GM08714 (cell line): Measurements from ENCODE around the gene CDH23.

Source experiments
- H3K4me3 ChIP-seq: fragments of 200-500 bp; sonication (Bioruptor generic); 2 replicates; pipeline ENCODE4 v1.5.1; 2014; ENCODE audit warnings: mild to moderate bottlenecking, low read length, inconsistent platforms
- ZNF274 ChIP-seq: IDR thresholded peaks from 2 replicates; pipeline ENCODE4 v1.6.1; 2012; ENCODE audit warnings: mild to moderate bottlenecking, low read depth, low read length

The CDH23 gene

DNA sequence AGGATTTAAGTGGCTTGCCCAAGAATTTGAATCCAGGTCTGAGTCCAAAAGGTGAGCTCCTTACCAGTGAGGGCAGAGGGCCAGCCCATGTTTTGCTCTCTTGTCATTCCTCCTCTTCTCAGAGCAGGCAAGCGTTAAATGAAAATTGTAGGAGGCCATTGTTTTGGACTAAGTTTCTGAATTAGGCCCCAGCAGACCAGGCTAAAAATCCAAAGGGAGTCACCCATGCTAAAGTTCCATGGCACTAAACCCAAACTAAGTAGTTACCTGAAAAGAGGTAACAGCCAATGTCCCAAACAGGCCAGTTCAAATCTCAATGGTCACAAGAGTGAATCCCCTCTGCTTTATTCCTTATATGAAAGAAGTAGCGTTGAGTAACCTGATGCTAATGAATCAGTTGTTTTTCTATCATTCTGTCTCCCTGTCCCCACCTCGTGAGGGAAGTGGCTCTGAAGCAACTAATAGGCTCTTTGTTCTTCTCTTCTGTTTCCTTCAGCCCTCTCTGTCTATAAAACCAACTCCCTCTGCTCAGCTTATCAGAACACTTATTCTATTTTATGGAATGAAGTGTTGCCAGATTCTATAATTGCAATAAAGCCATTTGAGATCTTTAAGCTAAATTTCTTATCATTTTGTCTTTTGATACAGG lies 17.5 kb upstream of the CDH23 start:
- TF ChIP-seq ZNF274: no peak
- H3K4me3 ChIP-seq: no peak overlapping the region

DNA sequence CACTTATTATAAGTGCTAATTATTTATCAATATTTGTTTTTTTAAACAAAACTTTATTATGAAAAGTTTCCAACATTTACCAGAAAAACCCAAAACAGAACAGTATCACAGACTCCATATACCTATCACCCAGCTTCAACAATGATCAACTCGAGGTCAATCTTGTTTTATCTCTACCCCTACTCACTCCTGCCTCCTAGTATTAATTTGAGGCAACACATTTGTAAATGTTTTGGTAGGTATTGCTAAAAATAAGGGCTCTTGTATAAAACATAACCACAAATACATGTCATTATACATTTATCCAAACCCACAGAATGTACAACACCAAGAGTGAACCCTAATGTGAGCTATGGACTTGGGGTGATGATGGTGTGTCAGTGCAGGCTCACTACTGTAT lies 15.9 kb upstream of the CDH23 start:
- no peak for TF ChIP-seq ZNF274
- no peak overlapping the region for H3K4me3 ChIP-seq

DNA sequence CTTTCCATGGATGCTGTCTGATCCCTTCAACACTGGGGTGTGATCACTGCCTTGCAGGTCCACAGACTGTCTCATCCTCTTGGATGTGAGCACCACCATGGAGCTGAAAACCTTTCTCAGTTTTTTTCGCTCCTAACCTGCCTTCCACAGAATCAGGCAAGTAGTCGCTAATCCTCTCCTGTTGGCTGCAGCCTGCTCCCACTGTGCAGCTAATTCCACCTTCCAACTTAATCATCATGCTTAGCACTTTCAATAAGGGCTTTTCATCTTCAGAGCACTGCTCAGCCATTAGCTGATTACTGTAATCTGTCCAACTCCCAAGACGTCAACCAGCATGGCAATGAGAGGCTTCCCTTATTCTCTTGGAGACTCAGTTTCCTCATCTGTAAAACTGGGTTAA lies 15.1 kb upstream of the CDH23 start:
- TF ChIP-seq ZNF274: no peak
- no peak overlapping the region for H3K4me3 ChIP-seq

DNA sequence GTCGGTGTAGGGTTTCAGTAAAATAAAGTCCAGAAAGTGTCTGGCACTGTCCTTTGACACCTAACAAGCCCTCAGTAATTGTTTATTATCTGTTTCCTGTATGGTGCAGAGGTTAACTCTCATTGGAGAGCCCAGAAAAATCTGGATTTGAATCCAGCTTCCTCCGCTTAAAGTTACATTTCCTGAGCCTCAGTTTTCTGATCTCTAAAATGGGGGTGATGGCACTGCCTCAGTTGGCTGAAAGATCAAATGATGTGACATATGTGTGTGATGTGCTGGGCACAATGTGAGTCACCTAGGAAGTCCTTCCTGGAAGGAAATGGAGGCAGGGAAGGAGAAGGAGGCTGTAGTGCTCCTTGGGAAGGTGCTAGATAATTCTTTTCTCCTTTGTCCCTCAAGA lies 14.7 kb upstream of the CDH23 start:
- no peak overlapping the region for H3K4me3 ChIP-seq
- no peak for TF ChIP-seq ZNF274

DNA sequence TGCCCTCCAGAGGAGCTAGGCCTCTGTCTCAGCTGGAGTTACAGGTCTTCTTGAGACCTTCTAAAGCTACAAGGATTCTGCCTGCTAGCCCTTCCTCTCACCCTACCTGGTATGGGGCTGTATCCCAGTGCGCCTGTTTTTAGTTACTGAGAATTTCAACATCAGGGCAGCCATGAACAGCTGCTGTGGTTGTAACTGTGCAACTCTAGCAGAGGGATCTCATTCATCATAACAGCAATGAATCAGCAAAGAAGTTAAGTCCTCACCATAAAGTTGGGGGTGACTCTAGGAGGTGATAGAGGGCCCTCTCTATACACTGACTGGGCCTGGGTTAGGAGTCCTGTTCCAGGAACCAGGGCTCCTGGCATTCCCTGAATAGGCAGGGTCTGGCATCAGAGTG lies 14.0 kb upstream of the CDH23 start:
- TF ChIP-seq ZNF274: no peak
- no peak overlapping the region for H3K4me3 ChIP-seq

DNA sequence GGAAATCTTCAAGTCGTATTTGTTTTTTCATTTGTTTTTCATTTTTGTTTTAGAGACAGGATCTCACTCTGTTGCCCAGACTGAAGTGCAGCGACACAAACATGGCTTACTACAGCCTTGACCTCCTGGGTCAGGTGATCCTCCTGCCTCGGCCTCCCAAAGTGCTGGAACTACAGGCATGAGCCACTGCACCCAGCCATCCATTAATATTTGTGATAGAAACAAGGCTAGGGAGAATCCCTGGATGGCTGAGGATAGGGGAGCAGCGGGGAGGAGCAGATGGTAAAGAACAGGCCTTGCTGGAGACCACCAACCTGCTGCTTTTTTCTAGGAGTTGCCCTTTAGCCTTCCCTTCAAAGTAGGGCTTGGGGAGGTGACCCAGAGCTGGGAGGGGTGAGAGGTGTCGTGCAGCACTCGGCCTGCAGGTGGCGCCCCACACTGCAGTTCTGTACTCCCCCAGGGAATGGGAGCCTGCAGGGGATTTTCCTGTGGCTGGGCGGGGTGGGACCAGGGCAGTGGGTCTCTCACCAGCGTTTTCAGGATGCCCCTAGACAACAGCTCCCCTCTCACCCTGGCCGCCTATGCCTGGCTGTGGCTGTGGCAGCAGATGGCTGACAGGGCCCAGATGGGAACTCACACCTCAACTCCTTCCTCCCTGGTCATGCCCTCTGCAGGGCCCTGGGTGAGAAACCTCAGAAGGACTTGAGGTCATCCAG lies 12.6 kb upstream of the CDH23 start:
- no peak for TF ChIP-seq ZNF274
- H3K4me3 ChIP-seq: no peak overlapping the region

DNA sequence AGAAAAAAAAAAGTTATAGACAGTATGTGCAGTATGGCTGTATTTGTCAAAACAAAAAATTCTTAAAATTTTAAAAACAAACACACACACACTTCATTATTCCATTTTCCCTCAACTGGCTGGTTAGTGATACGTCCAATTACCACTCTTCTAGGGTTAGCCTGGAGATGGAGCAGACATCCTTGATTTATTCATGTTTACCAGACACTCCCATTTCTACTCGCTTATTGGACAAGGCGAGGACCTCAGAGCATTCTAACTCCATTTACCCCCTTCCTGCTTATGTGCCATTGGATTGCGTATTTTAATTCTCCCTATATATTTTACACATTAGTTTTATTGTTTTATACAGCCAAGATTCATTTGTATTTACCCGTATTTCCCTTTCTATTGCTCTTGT lies 8.5 kb upstream of the CDH23 start:
- no peak overlapping the region for H3K4me3 ChIP-seq
- no peak for TF ChIP-seq ZNF274

DNA sequence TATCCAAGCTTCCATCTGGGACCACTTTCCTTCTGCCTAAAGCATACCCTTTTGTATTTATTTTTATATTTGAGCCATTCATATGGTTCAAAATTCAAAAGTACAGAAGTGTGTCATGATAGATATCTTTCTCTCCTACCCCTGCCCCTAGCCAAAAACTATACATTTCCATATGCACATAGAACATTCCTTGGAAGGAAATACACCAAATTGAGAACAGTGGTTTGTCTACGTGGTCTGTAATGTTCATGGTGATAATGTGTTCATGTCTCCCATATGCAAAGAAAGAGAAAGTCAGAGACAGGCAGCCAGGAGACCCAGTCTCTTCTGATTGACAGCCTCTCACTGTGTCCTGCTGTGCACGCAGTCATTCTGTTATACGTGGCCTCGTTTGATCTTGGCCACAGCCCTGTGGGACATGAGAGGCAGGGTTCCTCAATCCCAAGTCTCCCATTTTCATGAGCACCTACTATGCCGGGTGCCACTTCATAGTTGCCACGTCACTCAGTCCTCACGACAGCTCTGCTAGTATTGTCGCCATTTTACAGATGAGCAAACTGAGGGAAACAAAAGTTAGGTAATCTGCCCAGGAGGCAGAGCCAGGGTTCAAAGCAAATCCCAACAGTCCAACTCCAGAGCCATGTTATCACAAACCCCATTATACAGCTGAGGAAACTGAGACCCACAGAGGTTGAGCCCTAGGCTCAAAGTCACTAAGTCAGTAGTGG lies 8.0 kb upstream of the CDH23 start:
- TF ChIP-seq ZNF274: no peak
- H3K4me3 ChIP-seq: no peak overlapping the region

DNA sequence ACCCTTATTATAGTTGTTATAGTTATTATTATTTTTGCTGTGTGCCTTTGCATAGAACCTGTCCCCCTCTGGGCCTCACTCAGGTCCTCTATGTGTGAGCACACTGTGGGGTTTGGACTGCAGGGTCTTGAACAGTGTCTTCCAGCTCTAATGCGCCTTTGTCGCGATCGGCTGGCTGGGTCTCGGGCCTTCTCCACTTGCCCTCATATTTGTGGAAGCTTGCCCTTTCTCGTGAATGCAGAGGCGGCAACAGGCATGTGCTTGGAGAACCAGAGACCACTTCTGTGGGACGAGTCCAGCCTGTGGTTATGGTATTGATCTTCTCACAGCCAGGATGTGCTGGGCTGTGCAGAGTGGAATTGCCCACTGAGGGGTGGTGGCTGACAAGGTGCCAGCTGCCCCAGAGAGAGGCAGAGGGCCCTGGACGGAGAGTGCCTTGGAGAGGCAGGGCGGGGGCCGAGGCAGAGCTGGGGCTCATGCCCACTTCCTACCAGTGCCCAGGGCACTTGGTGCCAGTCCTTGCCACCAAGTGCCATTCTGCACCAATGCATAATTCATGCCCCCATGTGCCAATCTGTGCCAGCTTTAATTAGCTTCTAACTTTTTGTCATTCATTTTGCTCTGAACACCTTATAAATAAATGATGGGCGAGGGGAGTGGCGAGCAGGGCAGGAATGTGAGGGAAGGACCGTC lies 6.8 kb upstream of the CDH23 start:
- no peak for TF ChIP-seq ZNF274
- no peak overlapping the region for H3K4me3 ChIP-seq

DNA sequence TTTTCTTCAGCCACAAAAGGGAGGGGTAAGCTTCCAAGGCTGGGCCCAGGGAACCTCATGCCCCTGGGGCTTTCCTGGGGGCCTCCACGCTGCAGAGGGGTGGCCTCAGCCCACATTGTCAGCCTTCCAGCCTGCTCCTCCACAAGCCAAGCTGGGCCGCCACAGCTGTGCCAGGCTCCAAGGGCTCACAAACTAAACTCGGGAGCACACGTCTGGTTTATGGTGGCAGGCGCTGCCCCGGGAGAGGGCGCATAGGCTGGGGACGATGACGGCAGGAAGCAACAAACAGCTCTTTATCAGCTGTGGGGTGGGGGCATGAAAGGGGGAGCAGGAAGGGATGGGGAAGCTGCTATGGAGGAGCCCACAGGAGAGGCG lies 6.3 kb upstream of the CDH23 start:
- no peak overlapping the region for H3K4me3 ChIP-seq
- TF ChIP-seq ZNF274: no peak

DNA sequence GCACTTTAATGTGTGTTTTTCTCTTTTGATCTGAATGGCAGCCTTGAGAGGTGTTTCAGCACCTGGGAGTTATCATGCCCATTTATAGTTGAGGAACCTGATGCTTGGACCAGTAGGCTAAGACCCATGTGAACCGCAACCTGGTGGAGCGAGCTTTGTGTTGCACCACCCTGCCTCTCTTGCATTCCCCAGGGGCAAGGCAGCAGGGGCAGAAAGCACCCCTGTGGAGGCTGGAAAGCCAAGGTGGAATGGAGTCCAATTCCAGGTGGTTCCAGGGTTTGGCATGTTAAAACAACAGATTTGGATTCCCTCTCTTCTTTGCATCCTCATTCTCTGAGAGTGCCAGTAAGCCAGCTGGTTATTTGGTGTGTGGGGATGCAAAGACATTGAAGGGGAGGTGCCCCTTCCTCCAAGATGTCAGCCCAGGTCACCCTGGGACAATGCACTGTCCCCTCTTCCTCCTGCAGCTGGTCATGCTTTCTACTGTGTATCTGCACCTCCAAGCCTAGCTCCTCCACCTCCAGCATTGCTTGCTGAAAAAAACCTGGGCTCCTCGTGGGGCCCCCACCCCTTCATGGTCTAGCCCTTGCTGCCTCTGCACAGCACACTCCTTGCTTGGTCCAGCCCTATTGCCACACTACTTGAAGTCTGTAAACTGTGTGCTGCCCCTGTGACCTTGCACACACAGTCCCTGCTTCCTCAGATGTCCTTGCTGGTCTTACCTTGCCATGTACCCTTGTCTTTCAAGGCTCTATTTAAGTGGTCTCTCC lies 5.6 kb upstream of the CDH23 start:
- H3K4me3 ChIP-seq: no peak overlapping the region
- TF ChIP-seq ZNF274: no peak

DNA sequence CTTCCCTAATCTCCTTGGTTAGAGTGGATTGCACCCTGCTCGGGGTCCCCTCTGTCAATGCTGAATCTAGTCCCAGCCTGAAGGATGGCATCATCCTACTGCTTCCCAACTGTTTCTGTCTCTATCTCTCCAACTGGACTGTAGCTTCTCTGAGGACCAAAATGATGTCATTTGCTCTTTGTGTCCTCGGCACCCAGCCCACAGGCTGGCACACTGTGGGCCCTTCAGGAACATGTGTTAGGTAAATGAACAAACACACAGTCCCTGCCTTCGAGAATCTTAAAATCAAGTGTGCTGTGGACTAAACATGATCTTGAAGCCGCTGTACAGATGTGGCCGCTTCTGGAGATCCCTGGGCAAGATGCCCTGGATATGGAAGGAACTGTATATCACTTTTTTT lies 5.0 kb upstream of the CDH23 start:
- no peak overlapping the region for H3K4me3 ChIP-seq
- no peak for TF ChIP-seq ZNF274

DNA sequence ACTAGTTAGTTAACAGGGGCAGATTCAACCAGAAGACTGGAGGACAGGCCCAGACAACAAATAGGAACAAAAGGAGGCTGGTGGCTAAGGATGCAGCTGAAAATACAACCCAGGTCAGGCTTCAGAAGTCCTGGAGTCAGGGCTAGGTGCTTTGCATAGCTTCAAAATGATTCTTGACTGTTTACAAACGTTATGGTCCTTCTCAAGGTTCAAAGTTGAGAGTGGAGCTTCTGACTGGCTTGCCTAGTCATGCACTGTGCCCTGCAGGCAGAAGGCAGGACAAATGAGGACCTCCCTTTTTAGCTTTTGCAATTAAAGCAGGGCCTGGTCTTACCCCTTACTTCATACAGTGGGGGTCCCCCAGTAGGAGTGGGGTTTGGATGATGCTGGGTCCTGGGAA lies 4.4 kb upstream of the CDH23 start:
- no peak for TF ChIP-seq ZNF274
- no peak overlapping the region for H3K4me3 ChIP-seq

DNA sequence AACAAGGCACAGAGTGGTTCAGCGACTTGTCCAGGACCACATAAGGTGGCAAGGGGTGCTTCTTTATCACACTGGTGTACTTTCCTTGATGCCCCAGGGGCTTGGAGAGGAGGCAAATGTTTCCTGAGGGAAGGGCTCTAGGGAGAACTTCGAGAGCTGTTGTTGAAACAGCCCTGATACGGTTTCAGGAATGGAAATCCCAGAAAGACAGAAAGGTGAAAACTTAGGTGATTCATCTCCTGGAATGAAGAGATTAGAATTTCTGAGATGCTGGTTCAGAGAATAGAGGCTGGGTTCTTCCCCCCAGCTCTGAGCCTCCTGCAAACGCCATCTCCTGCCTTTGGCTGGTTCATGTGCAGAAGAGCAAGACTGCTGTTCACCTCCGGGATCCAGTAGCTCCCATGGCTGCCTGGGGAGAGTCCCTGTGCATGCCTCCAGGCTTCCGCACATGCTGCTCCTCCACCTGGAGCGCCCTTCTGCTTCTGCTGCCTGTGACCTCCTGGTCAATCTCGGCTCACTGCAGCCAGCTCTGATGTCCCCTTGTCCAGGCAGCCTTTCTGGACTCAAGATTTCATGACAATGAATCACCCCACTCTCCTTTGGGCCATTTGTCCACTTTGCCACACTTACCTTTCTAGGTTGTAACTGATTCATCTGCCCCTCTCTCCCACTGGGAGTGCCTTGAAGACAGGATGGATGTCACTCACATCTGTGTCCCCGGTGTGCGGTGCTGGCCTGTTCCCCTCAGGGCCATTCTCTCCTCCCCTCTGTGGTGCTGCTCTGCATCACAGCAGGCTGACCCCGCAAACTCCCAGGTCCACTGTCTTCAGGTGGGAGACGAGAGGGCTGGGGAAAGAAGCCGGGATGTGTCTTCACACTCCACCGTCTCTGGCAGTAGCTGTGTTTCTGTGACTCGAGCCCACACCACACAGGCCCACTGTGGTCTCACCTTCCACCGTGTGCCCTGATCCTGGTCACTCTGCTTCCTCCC lies 3.6 kb upstream of the CDH23 start:
- no peak for TF ChIP-seq ZNF274
- H3K4me3 ChIP-seq: no peak overlapping the region
